Stimulated activated CD4-positive, alpha-beta T cell treated with anti-CD3 and anti-CD28 coated beads, Interleukin-15, amount 100 ng/mL, for 48 hours (primary cell): Measurements from ENCODE around the gene TOMM20.
A peak's percentile ranks its signal among the peaks of the same experiment; 100 is the strongest.
"Not testable (repeated sequence)": the region's sequence is repeated elsewhere in the genome, so short reads cannot be mapped to it uniquely, and the experiment has no call there.

Experiments used
- DNase-seq, 2 donors: peaks; one replicate each; pipeline ENCODE4 v3.0.0-alpha.2; 2020; ENCODE audit warnings: low read depth in 2 of 2

TOMM20 gene

DNA sequence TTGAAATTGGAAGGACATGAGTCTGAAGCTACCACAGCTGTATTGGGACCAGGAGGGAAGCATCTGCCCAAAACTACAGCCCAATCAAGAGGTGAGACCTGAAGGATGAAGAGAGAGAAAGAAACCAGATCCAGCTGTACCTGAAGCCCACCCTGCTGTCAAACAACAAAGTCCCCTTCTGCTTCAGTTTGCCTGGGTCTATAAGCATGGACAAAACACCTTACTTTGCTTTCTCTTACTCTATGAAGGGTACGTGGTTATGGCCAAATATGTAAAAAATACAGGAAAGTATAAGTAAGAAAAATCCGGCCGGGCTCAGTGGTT lies 26.4 kb downstream of the TOMM20 start:
- no peak for DNase-seq

DNA sequence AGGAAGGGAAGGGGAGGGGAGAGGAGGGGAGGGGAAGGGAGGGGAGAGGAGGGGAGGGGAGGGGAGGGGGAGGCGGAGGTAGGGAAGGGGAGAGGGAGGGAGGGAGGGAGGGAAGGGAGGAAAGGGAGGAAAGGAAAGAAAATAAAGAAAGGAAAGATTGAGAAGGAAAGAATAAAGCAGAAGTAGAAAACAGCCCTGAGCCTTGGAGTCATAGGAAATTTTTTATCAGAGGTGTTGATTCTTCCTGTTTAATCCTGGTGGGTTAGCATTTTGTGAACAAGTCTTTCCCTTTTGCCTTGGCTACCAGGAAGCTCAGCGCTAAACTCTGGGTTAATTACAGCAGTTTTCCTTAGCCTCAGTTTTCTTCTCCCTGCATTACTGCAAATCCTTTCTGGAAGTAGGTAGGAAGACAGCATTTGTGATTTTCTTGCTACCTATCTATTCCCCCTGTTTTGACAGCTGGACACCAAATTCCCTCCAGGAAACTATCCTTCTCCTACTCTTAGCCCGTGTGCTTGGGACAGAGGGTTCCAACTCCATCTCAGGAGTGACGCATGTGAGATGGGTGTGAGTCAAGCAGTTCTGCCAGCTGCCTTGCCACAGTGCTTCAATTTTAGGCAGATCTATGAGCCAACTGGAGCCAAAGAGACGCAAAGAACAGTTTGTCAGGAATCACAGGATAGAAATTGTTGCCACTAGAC lies 26.9 kb downstream of the TOMM20 start:
- DNase-seq = no peak

DNA sequence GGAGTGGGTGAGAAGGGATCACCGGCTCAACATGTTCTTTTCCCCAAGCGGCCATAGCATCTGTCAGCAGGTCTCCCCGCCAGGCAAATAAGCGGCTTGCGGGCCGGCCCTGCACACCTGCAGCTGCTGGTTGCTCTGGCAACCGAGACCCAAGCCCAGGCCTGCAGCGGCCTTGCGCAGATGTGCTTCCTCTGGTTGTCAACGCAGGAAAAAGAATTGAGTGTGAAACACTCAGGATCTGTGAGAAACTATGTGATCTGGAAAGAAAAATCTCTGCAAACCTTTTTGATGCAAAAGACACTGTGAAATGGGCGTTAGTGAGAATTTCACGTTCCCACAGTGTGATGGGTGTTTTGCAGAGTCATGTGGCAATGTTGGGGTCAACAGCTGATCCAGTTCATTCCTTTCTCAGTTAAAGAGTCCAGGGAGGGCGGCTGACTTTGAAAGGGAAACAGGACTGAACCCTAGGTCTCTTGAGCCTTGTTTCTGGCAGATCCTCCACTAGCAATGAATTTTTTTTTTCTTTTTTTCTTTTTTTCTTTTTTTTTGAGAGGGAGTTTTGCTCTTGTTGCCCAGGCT lies 28.4 kb downstream of the TOMM20 start:
- no peak for DNase-seq

DNA sequence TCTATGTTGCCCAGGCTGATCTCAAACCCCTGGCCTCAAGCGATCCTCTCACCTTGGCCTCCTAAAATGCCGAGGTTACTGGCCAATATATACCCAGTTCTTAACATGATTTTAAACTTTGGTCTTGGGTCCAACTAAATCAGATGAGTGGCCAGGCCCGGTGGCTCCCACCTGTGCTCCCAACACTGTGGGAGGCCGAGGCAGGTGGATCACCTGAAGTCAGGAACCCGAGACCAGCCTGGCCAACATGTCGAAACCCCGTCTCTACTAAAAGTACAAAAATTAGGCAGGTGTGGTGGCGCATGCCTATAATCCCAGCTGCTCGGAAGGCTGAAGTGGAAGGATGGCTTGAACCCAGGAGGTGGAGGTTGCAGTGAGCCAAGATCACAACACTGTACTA lies 29.6 kb downstream of the TOMM20 start:
- no peak for DNase-seq

DNA sequence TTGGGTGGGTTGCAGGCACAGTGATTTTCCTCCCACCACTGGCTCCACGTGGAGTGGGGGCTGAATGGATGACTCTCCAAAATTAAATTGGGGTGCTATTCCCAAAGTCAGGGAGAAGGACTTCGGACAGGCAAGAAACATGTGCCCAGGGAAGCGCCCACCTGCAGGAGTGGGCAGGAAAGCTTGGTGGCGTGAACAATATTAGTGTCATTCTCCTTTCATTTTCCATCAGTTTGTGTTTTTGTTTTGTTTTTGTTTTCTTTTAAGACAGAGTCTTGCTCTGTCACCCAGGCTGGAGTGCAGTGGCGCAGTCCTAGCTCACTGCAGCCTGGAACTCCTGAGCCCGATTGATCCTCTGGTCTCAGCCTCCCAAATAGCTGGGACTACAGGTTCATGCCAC lies 30.1 kb downstream of the TOMM20 start:
- DNase-seq = no peak

DNA sequence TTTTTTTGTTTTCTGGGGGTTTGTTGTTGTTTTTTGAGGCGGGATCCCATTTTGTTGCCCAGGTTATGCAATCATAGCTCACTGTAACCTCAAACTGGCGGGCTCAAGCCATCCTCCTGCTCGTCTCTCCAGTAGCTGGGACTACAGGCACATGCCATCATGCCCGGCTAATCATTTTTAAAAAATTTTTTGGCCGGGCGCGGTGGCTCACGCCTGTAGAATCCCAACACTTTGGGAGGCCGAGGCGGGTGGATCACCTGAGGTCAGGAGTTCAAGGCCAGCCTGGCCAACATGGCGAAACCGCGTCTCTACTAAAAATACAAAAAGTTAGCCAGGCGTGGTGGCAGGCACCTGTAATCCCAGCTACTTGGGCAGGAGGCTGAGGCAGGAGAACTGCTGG lies 31.1 kb downstream of the TOMM20 start:
- DNase-seq = not testable (repeated sequence)

DNA sequence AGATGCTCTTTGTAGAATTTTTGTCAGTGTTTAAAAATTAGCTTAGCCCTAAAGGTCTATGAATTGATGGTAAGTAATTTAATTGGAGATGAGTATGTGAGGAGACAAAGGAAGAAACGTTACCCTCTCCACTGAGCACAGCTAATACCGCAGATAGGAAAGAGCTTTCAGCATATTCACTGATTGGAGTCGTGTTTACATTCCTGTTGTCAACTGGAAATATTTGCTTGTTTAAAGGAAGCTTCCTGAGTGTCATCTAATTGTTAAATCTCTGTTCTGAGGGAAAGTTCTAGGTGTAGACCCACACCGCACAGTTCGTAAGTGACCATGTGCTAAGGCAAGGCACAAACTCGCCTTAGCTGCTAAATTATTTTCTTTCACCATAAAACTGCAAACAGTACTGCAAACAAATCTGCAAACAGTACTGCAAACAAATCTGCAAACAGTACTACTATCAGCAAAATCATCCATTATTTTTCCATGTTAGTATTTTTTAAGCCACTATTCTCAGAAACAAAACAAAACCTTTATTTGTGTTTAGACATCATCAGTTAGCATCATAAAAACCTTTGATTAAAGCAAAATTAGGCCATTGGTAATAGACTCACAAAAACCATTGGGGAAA lies 32.6 kb downstream of the TOMM20 start:
- no peak for DNase-seq

DNA sequence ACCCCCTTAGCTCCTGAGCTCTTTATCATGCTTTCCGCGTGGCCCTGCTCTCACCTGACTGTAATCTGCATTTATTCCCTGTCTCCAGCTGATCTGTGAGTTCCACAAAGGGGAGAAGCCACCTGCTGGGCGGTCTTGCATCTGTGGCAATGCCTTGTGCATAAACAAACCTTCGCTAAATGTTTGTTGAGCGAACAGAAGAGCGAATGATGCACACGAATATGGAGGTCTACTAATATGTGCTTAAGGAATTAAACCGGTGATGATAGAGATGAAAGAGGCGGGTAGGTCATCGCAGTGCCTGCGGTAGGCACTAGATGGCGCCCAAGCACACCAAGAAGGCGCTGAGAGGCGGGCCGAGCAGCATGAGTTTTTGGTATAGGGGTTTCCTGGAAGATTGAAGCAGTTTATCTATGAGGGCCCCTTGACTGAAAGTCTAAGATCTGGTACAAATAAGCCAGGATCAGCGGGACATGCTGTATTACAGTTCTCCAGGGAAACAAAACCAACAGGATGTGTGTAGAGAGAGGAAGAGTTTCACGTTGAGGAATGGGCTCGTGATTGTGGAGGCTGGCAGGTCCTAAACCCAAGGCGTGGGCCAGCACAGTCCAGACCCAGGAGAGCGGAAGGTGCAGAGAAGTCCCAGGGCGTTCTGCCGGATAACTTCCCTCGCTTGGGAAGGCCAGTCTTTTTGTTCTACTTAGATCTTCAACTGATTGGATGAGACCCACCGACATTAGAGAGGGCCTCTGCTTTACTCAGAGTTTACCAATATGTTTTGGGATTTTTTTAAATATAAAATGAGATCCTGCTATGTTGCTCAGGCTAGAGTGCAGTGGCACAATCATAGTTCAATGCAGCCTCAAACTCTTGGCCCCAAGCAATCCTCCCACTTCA lies 34.7 kb downstream of the TOMM20 start:
- DNase-seq = peak; percentile 62 to 78

DNA sequence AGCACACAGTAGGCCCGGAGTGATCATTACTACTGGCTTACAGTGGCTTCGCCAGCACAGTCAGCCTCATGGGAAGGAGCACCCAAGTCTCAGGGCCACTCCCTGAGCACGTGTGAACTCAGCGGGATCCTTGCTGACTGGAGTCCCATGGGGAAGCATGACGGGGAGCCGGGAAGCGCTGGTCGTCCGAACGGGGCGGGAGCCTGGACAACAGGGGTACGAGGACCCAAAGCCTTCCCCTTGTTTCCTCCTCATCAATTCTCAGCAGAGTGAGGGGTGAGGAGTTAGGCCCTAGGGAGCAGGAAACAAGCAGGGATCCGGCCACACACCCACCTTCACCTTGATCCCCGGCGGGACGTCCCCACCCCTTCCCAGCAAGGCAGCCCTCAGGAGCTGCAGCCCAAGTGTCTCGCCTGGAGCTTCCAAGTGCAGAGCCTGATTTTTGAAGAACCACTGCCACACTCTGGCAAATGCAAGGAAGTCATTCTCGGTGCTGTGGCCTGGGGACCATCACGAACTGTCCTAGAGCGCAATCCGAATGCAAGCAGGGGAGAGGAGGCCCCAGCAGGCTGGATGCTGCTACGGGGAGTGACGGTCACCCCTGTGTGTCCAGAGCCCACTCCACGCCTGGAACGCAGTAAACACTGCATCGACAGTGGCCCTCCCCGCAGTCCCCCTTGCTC lies 35.5 kb downstream of the TOMM20 start:
- no peak for DNase-seq

DNA sequence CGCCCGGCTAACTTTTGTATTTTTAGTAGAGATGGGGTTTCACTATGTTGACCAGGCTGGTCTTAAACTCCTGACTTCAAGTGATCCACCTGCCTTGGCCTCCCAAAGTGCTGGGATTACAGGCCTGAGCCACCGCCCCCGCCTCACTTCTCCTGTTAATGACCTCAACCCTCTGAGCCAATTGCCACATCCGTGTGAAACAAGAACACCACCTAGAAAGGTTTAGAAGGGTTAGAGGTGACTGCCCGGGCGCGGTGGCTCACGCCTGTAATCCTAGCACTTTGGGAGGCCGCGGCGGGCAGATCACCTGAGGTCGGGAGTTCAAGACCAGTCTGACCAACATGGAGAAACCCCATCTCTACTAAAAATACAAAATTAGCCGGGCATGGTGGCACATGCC lies 36.2 kb downstream of the TOMM20 start:
- DNase-seq = not testable (repeated sequence)

DNA sequence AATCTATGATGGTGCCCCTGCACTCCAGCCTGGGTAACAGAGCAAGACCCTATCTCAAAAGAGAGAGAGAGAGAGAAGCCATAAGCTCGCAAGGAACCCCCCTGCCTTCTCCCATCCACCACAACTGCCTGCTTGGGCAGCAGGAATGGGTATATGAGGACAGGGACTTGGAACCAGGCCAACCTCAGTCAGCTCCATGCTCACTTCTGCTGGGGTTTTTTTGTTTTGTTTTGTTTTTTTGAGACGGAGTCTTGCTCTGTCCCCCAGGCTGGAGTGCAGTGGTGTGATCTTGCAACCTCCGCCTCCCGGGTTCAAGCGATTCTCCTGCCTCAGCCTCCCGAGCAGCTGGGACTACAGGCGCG lies 36.6 kb downstream of the TOMM20 start:
- not testable (repeated sequence) for DNase-seq

DNA sequence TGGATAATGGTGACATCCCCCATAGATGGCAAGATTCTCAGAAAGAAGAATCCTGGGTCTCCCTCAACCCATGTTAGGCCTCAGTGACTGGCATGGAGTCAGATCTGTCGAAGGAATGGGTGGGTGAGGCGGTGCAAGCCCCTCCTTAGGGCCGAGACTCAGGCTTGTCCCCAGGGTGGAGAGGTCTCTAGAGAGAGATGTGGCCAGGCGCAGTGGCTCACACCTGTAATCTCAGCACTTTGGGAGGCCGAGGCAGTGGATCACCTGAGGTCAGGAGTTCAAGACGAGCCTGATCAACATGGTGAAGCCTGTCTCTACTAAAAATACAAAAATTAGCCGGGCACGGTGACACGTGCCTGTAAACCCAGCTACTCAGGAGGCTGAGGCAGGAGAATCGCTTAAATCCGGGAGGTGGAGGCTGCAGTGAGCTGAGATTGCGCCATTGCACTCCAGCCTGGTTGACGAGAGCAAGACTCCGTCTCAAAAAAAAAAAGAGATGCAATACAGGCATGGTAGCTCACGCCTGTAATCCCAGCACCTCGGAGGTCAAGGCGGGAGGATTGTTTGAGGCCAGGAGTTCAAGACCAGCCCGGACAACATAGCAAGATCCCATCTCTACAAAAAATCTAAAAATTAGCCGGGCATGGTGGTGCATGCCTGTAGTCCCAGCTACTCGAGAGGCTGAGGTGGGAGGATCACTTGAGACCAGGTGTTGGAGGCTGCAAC lies 37.2 kb downstream of the TOMM20 start:
- not testable (repeated sequence) for DNase-seq

DNA sequence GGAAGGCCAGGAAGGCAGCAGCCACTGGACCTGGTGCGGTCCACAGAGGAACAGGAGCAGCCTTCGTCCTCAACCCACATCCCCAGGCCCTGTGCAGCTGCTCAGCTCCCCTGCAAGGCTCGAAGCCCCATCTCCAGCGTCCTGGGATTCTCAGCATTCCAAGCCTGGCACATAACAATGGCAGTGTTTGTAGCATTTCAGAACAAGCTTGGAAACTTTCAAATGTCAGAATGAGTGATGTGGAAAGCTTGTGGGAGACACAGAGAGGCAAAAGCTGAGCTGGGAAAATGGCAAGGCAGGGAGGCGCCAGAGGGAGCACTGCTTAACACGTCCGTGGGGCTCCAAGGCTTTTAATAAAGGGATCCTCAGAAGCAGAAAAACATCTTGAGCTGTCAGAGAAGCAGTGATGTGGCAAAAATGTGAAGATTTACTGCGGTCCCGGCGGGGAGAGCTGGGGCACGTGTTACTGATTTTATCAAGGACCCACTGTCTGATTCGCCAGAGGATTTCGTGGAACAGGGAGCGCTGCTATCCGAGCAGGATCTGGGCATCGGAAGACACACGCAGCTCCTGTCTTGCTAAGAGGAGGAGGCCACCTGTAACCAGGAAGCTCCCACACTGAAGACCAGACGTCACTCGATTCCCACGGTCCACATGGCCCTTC lies 38.1 kb downstream of the TOMM20 start:
- no peak for DNase-seq

DNA sequence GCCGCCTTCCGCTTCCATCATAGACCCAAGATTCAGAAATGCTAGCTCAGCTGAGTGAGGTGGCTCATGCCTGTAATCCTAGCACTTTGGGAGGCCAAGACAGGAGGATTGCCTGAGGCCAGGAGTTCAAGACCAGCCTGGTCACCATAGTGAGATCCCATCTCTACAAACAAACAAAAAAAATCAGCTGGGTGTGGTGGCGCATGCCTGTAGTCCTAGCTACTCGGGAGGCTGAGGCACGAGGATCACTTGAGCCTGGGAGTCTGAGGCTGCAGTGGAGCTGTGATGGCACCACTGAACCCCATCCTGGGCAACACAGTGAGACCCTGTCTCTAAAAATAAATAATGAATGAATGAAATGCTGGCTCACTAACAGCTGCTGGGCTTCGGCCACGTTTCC lies 39.7 kb downstream of the TOMM20 start:
- no peak for DNase-seq

DNA sequence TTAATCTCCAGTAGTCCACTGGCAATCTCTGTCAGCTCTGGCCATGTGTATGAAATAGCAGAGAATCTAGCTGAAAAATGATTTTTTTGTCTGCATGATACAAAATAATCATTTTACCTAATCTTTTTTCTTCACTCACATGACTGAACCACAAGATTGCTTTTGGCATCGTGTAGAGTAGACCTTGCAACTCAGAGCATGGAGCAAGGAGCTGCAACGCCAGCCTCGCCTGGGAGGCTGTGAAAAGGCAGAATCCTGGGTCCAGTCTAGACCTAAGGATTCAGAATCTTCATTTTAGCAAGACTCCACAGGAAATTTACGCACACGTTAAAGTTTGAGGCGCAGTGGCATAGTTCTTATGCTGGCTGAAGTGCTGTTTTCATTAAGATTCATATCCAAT lies 40.2 kb downstream of the TOMM20 start:
- DNase-seq = no peak

DNA sequence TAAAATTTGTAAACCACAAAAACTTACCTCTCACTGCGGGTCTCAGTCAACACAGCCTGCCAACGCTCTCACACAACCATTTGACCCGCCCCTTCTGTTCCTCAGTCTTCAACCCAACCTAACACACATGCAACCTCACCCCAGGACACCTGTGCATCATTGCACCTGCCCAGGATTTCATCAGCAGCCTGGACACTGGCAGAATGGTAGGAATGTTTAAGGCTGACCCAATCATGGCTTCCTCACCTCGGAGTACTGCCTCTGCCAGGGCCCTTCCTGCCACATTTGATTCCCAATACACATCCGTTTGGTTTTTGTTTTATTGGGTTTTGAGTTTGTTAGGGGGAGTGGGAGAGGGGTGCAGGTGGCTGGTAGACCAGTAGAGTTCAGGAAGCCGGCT lies 40.7 kb downstream of the TOMM20 start:
- DNase-seq = no peak

DNA sequence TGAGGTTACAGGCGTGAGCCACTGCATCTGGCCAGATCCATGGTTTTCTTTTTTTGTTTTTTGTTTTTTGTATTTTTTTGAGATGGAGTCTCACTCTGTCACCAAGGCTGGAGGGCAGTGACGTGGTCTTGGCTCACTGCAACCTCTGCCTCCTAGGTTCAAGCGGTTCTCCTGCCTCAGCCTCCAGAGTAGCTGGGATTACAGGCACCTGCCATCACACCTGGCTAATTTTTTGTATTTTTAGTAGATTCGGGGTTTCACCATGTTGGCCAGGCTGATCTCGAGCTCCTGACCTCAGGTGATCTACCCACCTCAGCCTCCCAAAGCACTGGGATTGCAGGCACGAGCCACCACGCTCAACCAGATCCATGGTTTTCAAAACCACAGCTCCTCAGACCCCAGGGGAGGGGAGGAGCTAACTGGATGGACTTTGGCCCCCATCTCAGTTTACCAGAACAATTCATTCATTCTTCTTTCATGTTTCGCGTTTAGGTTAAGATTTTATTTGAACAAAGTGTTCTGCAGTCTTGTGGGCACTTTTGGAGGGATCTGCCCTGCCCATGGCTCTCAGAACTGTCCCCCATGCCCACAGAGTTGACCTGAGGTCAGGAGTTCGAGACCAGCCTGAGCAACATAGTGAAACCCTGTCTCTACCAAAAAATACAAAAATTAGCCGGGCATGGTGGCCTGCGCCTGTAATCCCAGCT lies 43.1 kb downstream of the TOMM20 start:
- not testable (repeated sequence) for DNase-seq

DNA sequence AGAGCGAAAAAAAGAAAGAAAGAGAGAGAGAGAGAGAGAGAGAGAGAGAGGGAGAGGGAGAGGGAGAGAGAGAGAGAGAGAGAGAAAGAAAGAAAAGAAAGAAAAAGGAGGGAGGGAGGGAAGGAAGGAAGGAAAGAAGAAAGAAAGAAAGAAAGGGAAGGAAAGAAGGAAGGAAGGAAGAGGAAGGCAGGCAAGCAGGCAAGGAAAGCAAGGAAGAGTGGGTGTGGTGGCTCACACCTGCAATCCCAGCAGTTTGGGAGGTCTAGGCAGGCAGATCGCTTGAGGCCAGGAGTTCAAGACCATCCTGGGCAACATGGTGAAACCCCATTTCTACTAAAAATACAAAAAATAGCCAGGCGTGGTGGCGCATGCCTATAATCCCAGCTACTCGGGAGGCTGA lies 47.8 kb downstream of the TOMM20 start:
- DNase-seq = not testable (repeated sequence)

DNA sequence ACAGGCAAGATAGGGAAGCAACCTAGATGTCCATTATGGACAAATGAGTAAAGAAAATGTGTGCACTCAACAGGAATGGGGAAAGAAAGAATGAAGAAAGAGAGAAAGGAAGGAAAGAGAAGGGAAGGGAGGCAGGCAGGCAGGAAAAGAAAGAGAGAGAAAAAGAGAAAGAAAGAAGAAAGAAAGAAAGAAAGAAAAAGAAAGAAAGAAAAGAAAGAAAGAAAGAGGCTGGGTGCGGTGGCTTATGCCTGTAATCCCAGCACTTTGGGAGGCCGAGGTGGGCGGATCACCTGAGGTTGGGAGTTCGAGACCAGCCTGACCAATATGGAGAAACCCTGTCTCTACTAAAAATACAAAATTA lies 48.4 kb downstream of the TOMM20 start:
- not testable (repeated sequence) for DNase-seq
